Astrocyte (in vitro differentiated cells and primary cell): ENCODE results near the gene ABHD12. TPM values are rescaled to one million over a fixed set of nuclear protein-coding genes. Genes with fewer than 3 reads are reported as not detected.
A peak's percentile ranks its signal among the peaks of the same experiment; 100 is the strongest.

Source experiments
- DNase-seq: peaks from one replicate; pipeline ENCODE4 v3.0.0-alpha.2; 2010; ENCODE audit warnings: low read depth
- FAIRE-seq: peaks from 2 replicates; lab custom pipeline; 2011; peaks lifted over from hg19 to GRCh38; lab: Jason Lieb, UNC
- H2AFZ ChIP-seq: 2 replicates; pipeline ENCODE4 v1.6.0; 2012; ENCODE audit warnings: low read depth, low read length, inconsistent platforms
- H3K27ac ChIP-seq: 2 replicates; pipeline ENCODE4 v1.5.1; 2011; ENCODE audit warnings: low read depth, low read length, inconsistent platforms
- H3K27me3 ChIP-seq: 2 replicates; pipeline ENCODE4 v1.6.0; 2011; ENCODE audit warnings: low read length, inconsistent platforms; ENCODE audit not compliant: insufficient read depth
- H3K36me3 ChIP-seq: 2 replicates; pipeline ENCODE4 v1.5.1; 2011; ENCODE audit warnings: low read length, inconsistent platforms; ENCODE audit not compliant: insufficient read depth
- H3K4me1 ChIP-seq: 2 replicates; pipeline ENCODE4 v1.5.1; 2011; ENCODE audit warnings: low read length, inconsistent platforms; ENCODE audit not compliant: insufficient read depth
- H3K4me2 ChIP-seq: 2 replicates; pipeline ENCODE4 v1.6.0; 2012; ENCODE audit warnings: low read length, inconsistent platforms
- H3K4me3 ChIP-seq: 2 replicates; pipeline ENCODE4 v1.5.1; 2011; ENCODE audit warnings: low read depth, mild to moderate bottlenecking, low read length, inconsistent platforms; ENCODE audit not compliant: insufficient read depth
- H3K79me2 ChIP-seq: 2 replicates; pipeline ENCODE4 v1.6.0; 2012; ENCODE audit warnings: mild to moderate bottlenecking, low read length, inconsistent platforms; ENCODE audit not compliant: insufficient read depth
- H3K9ac ChIP-seq: 2 replicates; pipeline ENCODE4 v1.6.0; 2012; ENCODE audit warnings: mild to moderate bottlenecking, low read length, inconsistent platforms
- H3K9me3 ChIP-seq: 2 replicates; pipeline ENCODE4 v1.5.1; 2012; ENCODE audit warnings: low read depth, mild to moderate bottlenecking, low read length, inconsistent platforms; ENCODE audit not compliant: insufficient read depth
- H4K20me1 ChIP-seq: 2 replicates; pipeline ENCODE4 v1.6.0; 2012; ENCODE audit warnings: low read length, inconsistent platforms; ENCODE audit not compliant: insufficient read depth
- H3K27ac Mint-ChIP-seq: one replicate; pipeline ENCODE4 v1.8.0; 2021; ENCODE audit warnings: mild to moderate bottlenecking, mixed read lengths; ENCODE audit not compliant: unreplicated experiment
- H3K27me3 Mint-ChIP-seq: one replicate; pipeline ENCODE4 v1.8.0; 2021; ENCODE audit warnings: low read depth, mixed read lengths; ENCODE audit not compliant: unreplicated experiment
- H3K36me3 Mint-ChIP-seq: one replicate; pipeline ENCODE4 v1.8.0; 2021; ENCODE audit warnings: low read depth, mixed read lengths; ENCODE audit not compliant: unreplicated experiment
- H3K4me1 Mint-ChIP-seq: one replicate; pipeline ENCODE4 v1.8.0; 2021; ENCODE audit warnings: low read depth, mixed read lengths; ENCODE audit not compliant: unreplicated experiment
- H3K4me3 Mint-ChIP-seq: one replicate; pipeline ENCODE4 v1.8.0; 2021; ENCODE audit warnings: mild to moderate bottlenecking, moderate library complexity, mixed read lengths; ENCODE audit not compliant: unreplicated experiment
- H3K9me3 Mint-ChIP-seq: one replicate; pipeline ENCODE4 v1.8.0; 2021; ENCODE audit warnings: mild to moderate bottlenecking, mixed read lengths; ENCODE audit not compliant: unreplicated experiment
- CTCF ChIP-seq: IDR thresholded peaks from 2 replicates; pipeline ENCODE4 v1.5.1; 2011; ENCODE audit warnings: low read depth, mild to moderate bottlenecking, inconsistent platforms, low read length, moderate library complexity; ENCODE audit not compliant: insufficient read depth
- EZH2 ChIP-seq: IDR thresholded peaks from 2 replicates; pipeline ENCODE4 v1.6.1; 2012; ENCODE audit warnings: mild to moderate bottlenecking, low read length, inconsistent platforms; ENCODE audit not compliant: insufficient read depth
- total RNA-seq: library from RNA; stranded (reverse); gene quantifications from 2 replicates; pipeline ENCODE4 v1.2.1, GENCODE V29; 2021

ABHD12 gene
- total RNA-seq, 1 donor from 2014 or later, result 98.1 TPM

- H3K4me2 ChIP-seq, result peak overlapping the region; percentile 88
- FAIRE-seq (no peak), DNase-seq (no peak)
- H3K9ac ChIP-seq, result peak overlapping the region; percentile 42
- Mint-ChIP-seq H3K4me1 (peaks cover 52% of the 10 kb centered on the region), H3K4me3 (peak overlapping the region; percentile 96), H3K36me3 (peaks cover 5% of the 10 kb centered on the region), H3K27ac (peak overlapping the region; percentile 10), H3K27me3 (no peaks in the 10 kb centered on the region), H3K9me3 (peaks cover 4% of the 10 kb centered on the region)
- H3K79me2 ChIP-seq, result peaks cover 82% of the 10 kb centered on the region
- peaks cover 5% of the 10 kb centered on the region for H3K36me3 ChIP-seq
- no peak overlapping the region for H3K27ac ChIP-seq
- TF ChIP-seq CTCF (no peak), EZH2 (no peak)
- no peaks in the 10 kb centered on the region for H3K9me3 ChIP-seq
- H4K20me1 ChIP-seq, result peaks cover 66% of the 10 kb centered on the region
- H3K4me1 ChIP-seq, result peaks cover 46% of the 10 kb centered on the region
- H3K4me3 ChIP-seq, result peak overlapping the region; percentile 75
- no peak overlapping the region for H2AFZ ChIP-seq
- no peaks in the 10 kb centered on the region for H3K27me3 ChIP-seq
These were observed 140.1 kb downstream of the ABHD12 start for GRCh38 chr20:25250508-25250907.

Other genes with a start within 250 kb of the ABHD12 start
- gene ENTPD6, start 195.1 kb downstream of the ABHD12 start, total RNA-seq, result 50.7 and 57.8 TPM in 2 replicates
- 199 and 206 TPM in 2 replicates for gene PYGB, start 142.8 kb downstream of the ABHD12 start, total RNA-seq
- gene GINS1, start 16.8 kb upstream of the ABHD12 start, total RNA-seq, result 5.0 and 6.6 TPM in 2 replicates
- gene NINL, start 194.7 kb upstream of the ABHD12 start, total RNA-seq, result 7.9 and 10.2 TPM in 2 replicates
- 5.0 and 5.7 TPM in 2 replicates for gene NANP, start 233.2 kb upstream of the ABHD12 start, total RNA-seq